Measurements from ENCODE around the gene EML1.

EML1 gene

GRCh38 chr14:99816217-99816616, 23.0 kb downstream of the EML1 start:
- no peaks in the 10 kb centered on the region for H3K27me3 ChIP-seq (ENCODE audit: control insufficient read depth, insufficient read depth, low read length)
- H3K36me3 ChIP-seq (ENCODE audit: control insufficient read depth, insufficient read depth, low read length): no peaks in the 10 kb centered on the region
- H3K9me3 ChIP-seq (ENCODE audit: control insufficient read depth, low read length): no peaks in the 10 kb centered on the region
- no peaks in the 10 kb centered on the region for H3K4me1 ChIP-seq (ENCODE audit: control insufficient read depth, insufficient read depth, low read length)
- no peak overlapping the region for H3K9ac ChIP-seq (ENCODE audit: low read length)
- H3K4me3 ChIP-seq (ENCODE audit: low read length): no peak overlapping the region

GRCh38 chr14:99816642-99817041, 23.4 kb downstream of the EML1 start:
- H3K9ac ChIP-seq (ENCODE audit: low read length): no peak overlapping the region
- H3K4me1 ChIP-seq (ENCODE audit: control insufficient read depth, insufficient read depth, low read length): no peaks in the 10 kb centered on the region
- no peaks in the 10 kb centered on the region for H3K27me3 ChIP-seq (ENCODE audit: control insufficient read depth, insufficient read depth, low read length)
- no peaks in the 10 kb centered on the region for H3K36me3 ChIP-seq (ENCODE audit: control insufficient read depth, insufficient read depth, low read length)
- H3K4me3 ChIP-seq (ENCODE audit: low read length): no peak overlapping the region
- no peaks in the 10 kb centered on the region for H3K9me3 ChIP-seq (ENCODE audit: control insufficient read depth, low read length)

- H3K9me3 ChIP-seq (ENCODE audit: control insufficient read depth, low read length): no peaks in the 10 kb centered on the region
- H3K9ac ChIP-seq (ENCODE audit: low read length): no peak overlapping the region
- peaks cover 3% of the 10 kb centered on the region for H3K27me3 ChIP-seq (ENCODE audit: control insufficient read depth, insufficient read depth, low read length)
- H3K36me3 ChIP-seq (ENCODE audit: control insufficient read depth, insufficient read depth, low read length): no peaks in the 10 kb centered on the region
- H3K4me3 ChIP-seq (ENCODE audit: low read length): no peak overlapping the region
- H3K4me1 ChIP-seq (ENCODE audit: control insufficient read depth, insufficient read depth, low read length): no peaks in the 10 kb centered on the region
These were observed 24.1 kb downstream of the EML1 start for GRCh38 chr14:99817331-99817730.

GRCh38 chr14:99818503-99819036, 25.4 kb downstream of the EML1 start:
- no peaks in the 10 kb centered on the region for H3K4me1 ChIP-seq (ENCODE audit: control insufficient read depth, insufficient read depth, low read length)

GRCh38 chr14:99819514-99819913, 26.3 kb downstream of the EML1 start:
- Histone ChIP-seq H3K4me3 (ENCODE audit: low read length) (no peak overlapping the region), H3K9ac (ENCODE audit: low read length) (no peak overlapping the region), H3K27me3 (ENCODE audit: control insufficient read depth, insufficient read depth, low read length) (peaks cover 3% of the 10 kb centered on the region), H3K4me1 (ENCODE audit: control insufficient read depth, insufficient read depth, low read length) (no peaks in the 10 kb centered on the region), H3K9me3 (ENCODE audit: control insufficient read depth, low read length) (no peaks in the 10 kb centered on the region), H3K36me3 (ENCODE audit: control insufficient read depth, insufficient read depth, low read length) (no peaks in the 10 kb centered on the region)

More at GRCh38 chr14:99818503-99819036, 25.4 kb downstream of the EML1 start:
- Histone ChIP-seq H3K27me3 (ENCODE audit: control insufficient read depth, insufficient read depth, low read length) (peaks cover 3% of the 10 kb centered on the region), H3K4me3 (ENCODE audit: low read length) (no peak overlapping the region), H3K9me3 (ENCODE audit: control insufficient read depth, low read length) (no peaks in the 10 kb centered on the region), H3K9ac (ENCODE audit: low read length) (no peak overlapping the region), H3K36me3 (ENCODE audit: control insufficient read depth, insufficient read depth, low read length) (no peaks in the 10 kb centered on the region)

- no peaks in the 10 kb centered on the region for H3K4me1 ChIP-seq (ENCODE audit: control insufficient read depth, insufficient read depth, low read length)
- H3K27me3 ChIP-seq (ENCODE audit: control insufficient read depth, insufficient read depth, low read length): peaks cover 9% of the 10 kb centered on the region
- H3K9me3 ChIP-seq (ENCODE audit: control insufficient read depth, low read length): no peaks in the 10 kb centered on the region
- H3K36me3 ChIP-seq (ENCODE audit: control insufficient read depth, insufficient read depth, low read length): no peaks in the 10 kb centered on the region
- no peak overlapping the region for H3K4me3 ChIP-seq (ENCODE audit: low read length)
- H3K9ac ChIP-seq (ENCODE audit: low read length): no peak overlapping the region
These were observed 27.6 kb downstream of the EML1 start for GRCh38 chr14:99820702-99821331.

- Histone ChIP-seq H3K4me1 (ENCODE audit: control insufficient read depth, insufficient read depth, low read length) (no peaks in the 10 kb centered on the region), H3K36me3 (ENCODE audit: control insufficient read depth, insufficient read depth, low read length) (no peaks in the 10 kb centered on the region), H3K27me3 (ENCODE audit: control insufficient read depth, insufficient read depth, low read length) (peaks cover 9% of the 10 kb centered on the region), H3K9ac (ENCODE audit: low read length) (no peak overlapping the region), H3K9me3 (ENCODE audit: control insufficient read depth, low read length) (no peaks in the 10 kb centered on the region), H3K4me3 (ENCODE audit: low read length) (no peak overlapping the region)
These were observed 28.6 kb downstream of the EML1 start for GRCh38 chr14:99821519-99822508.

GRCh38 chr14:99822800-99823455, 29.7 kb downstream of the EML1 start:
- H3K27me3 ChIP-seq (ENCODE audit: control insufficient read depth, insufficient read depth, low read length): peaks cover 9% of the 10 kb centered on the region
- H3K36me3 ChIP-seq (ENCODE audit: control insufficient read depth, insufficient read depth, low read length): no peaks in the 10 kb centered on the region
- no peak overlapping the region for H3K4me3 ChIP-seq (ENCODE audit: low read length)
- H3K9ac ChIP-seq (ENCODE audit: low read length): no peak overlapping the region
- H3K9me3 ChIP-seq (ENCODE audit: control insufficient read depth, low read length): no peaks in the 10 kb centered on the region
- H3K4me1 ChIP-seq (ENCODE audit: control insufficient read depth, insufficient read depth, low read length): no peaks in the 10 kb centered on the region

GRCh38 chr14:99824776-99825175, 31.6 kb downstream of the EML1 start:
- Histone ChIP-seq H3K9me3 (ENCODE audit: control insufficient read depth, low read length) (no peaks in the 10 kb centered on the region), H3K27me3 (ENCODE audit: control insufficient read depth, insufficient read depth, low read length) (peaks cover 9% of the 10 kb centered on the region), H3K9ac (ENCODE audit: low read length) (no peak overlapping the region), H3K4me3 (ENCODE audit: low read length) (no peak overlapping the region), H3K36me3 (ENCODE audit: control insufficient read depth, insufficient read depth, low read length) (no peaks in the 10 kb centered on the region), H3K4me1 (ENCODE audit: control insufficient read depth, insufficient read depth, low read length) (no peaks in the 10 kb centered on the region)

- no peaks in the 10 kb centered on the region for H3K9me3 ChIP-seq (ENCODE audit: control insufficient read depth, low read length)
- no peak overlapping the region for H3K4me3 ChIP-seq (ENCODE audit: low read length)
- H3K9ac ChIP-seq (ENCODE audit: low read length): no peak overlapping the region
- H3K27me3 ChIP-seq (ENCODE audit: control insufficient read depth, insufficient read depth, low read length): peaks cover 5% of the 10 kb centered on the region
- no peaks in the 10 kb centered on the region for H3K4me1 ChIP-seq (ENCODE audit: control insufficient read depth, insufficient read depth, low read length)
- H3K36me3 ChIP-seq (ENCODE audit: control insufficient read depth, insufficient read depth, low read length): no peaks in the 10 kb centered on the region
These were observed 36.2 kb downstream of the EML1 start for GRCh38 chr14:99829450-99829849.

- H3K4me3 ChIP-seq (ENCODE audit: low read length): no peak overlapping the region
- no peaks in the 10 kb centered on the region for H3K9me3 ChIP-seq (ENCODE audit: control insufficient read depth, low read length)
These were observed 38.1 kb downstream of the EML1 start for GRCh38 chr14:99831303-99831702.

More at GRCh38 chr14:99831303-99831702, 38.1 kb downstream of the EML1 start:
- H3K9ac ChIP-seq (ENCODE audit: low read length): no peak overlapping the region
- no peaks in the 10 kb centered on the region for H3K4me1 ChIP-seq (ENCODE audit: control insufficient read depth, insufficient read depth, low read length)
- no peaks in the 10 kb centered on the region for H3K27me3 ChIP-seq (ENCODE audit: control insufficient read depth, insufficient read depth, low read length)
- no peaks in the 10 kb centered on the region for H3K36me3 ChIP-seq (ENCODE audit: control insufficient read depth, insufficient read depth, low read length)

All from mucosa of stomach (tissue), 1 donor.